Stimulated activated naive CD8-positive, alpha-beta T cell treated with anti-CD3 and anti-CD28 coated beads, Interleukin-15, Interleukin-2, amounts not matched to agents 100 U/mL and 50 U/mL, for 24 hours (primary cell): ENCODE measurements around the gene FITM1.
A peak's percentile ranks its signal among the peaks of the same experiment; 100 is the strongest.

Experiments
- ATAC-seq: fragments of 150-1000 bp; cut with Tn5 transposase; one replicate; pipeline ENCODE4 v1.10.0; 2021
- DNase-seq: peaks from one replicate; pipeline ENCODE4 v3.0.0; 2021

The FITM1 gene

GRCh38 chr14:24119691-24120090 is 10.8 kb upstream of the FITM1 start:
- DNase-seq: no peak
- no peak for ATAC-seq

GRCh38 chr14:24121210-24121609 is 9.2 kb upstream of the FITM1 start:
- ATAC-seq (no peak), DNase-seq (no peak)

GRCh38 chr14:24122416-24122815 is 8.0 kb upstream of the FITM1 start:
- DNase-seq: no peak
- no peak for ATAC-seq

GRCh38 chr14:24122898-24123297 is 7.6 kb upstream of the FITM1 start:
- DNase-seq (no peak), ATAC-seq (no peak)

- peak; percentile 68 for ATAC-seq
- DNase-seq: no peak
These were observed 6.7 kb upstream of the FITM1 start for GRCh38 chr14:24123424-24124417.

GRCh38 chr14:24126939-24127338 is 3.5 kb upstream of the FITM1 start:
- no peak for DNase-seq
- no peak for ATAC-seq

GRCh38 chr14:24127673-24128072 is 2.8 kb upstream of the FITM1 start:
- ATAC-seq (no peak), DNase-seq (no peak)

GRCh38 chr14:24129410-24129998 is 955 bp upstream of the FITM1 start:
- no peak for ATAC-seq

GRCh38 chr14:24130717-24131548 is 474 bp downstream of the FITM1 start:
- no peak for ATAC-seq
- no peak for DNase-seq

More at GRCh38 chr14:24129410-24129998, 955 bp upstream of the FITM1 start:
- DNase-seq: no peak

GRCh38 chr14:24131549-24131966 is 1.1 kb downstream of the FITM1 start:
- ATAC-seq (no peak), DNase-seq (no peak)

- no peak for ATAC-seq
- peak; percentile 32 for DNase-seq
These were observed 1.7 kb downstream of the FITM1 start for GRCh38 chr14:24132061-24132685.

GRCh38 chr14:24132976-24133375 is 2.5 kb downstream of the FITM1 start:
- no peak for DNase-seq
- ATAC-seq: no peak

- ATAC-seq: no peak
- DNase-seq: no peak
These were observed 3.3 kb downstream of the FITM1 start for GRCh38 chr14:24133735-24134134.

- DNase-seq (no peak), ATAC-seq (no peak)
These were observed 5.0 kb downstream of the FITM1 start for GRCh38 chr14:24135584-24135833.

- ATAC-seq (peak; percentile 94), DNase-seq (peak; percentile 96)
These were observed 5.6 kb downstream of the FITM1 start, which contains the start of gene PSME1 for GRCh38 chr14:24135834-24136683. Gene PSME1, plus strand, starts transcription at chr14:24136194. Its CDS starts 69 bp downstream, at chr14:24136263.

GRCh38 chr14:24136684-24137528 is 6.4 kb downstream of the FITM1 start:
- DNase-seq (no peak), ATAC-seq (no peak)

GRCh38 chr14:24137529-24138395 is 7.3 kb downstream of the FITM1 start:
- no peak for DNase-seq

GRCh38 chr14:24138396-24139271 is 8.2 kb downstream of the FITM1 start:
- DNase-seq: no peak
- no peak for ATAC-seq

More at GRCh38 chr14:24137529-24138395, 7.3 kb downstream of the FITM1 start:
- ATAC-seq: no peak
